Liver (tissue), 3 donors: ENCODE results near the gene PEX6.

Experiments
- CTCF ChIP-seq: fragments of 150-350 bp; IDR thresholded peaks from 2 replicates; pipeline ENCODE4 v1.5.1; 2017; ENCODE audit warnings: improper control_type of control experiment, low read depth, low read length; ENCODE audit not compliant: missing input control
- FOXA1 ChIP-seq: IDR thresholded peaks from 2 replicates; pipeline ENCODE4 v1.6.1; 2016; ENCODE audit warnings: antibody characterized with exemption
- FOXA2 ChIP-seq: IDR thresholded peaks from 2 replicates; pipeline ENCODE4 v1.6.1; 2016; ENCODE audit warnings: antibody characterized with exemption
- HNF4A ChIP-seq, 2 donors: conservative IDR thresholded peaks; 2 replicates each; pipeline ENCODE4 v1.6.1; 2016; ENCODE audit warnings: antibody characterized with exemption in 2 of 2, mild to moderate bottlenecking in 2 of 2
- JUND ChIP-seq, 2 donors: IDR thresholded peaks; 2 replicates each; pipeline ENCODE4 v1.6.1; 2016; ENCODE audit warnings: antibody characterized with exemption in 2 of 2
- RAD21 ChIP-seq, 2 donors: IDR thresholded peaks; 2 replicates each; pipeline ENCODE4 v1.6.1; 2016; ENCODE audit warnings: antibody characterized with exemption in 2 of 2, mild to moderate bottlenecking in 2 of 2
- RXRA ChIP-seq, 2 donors: IDR thresholded peaks; 2 replicates each; pipeline ENCODE4 v1.6.1; 2017 to 2018; ENCODE audit warnings: antibody characterized with exemption in 2 of 2, mild to moderate bottlenecking in 1 of 2
- SP1 ChIP-seq: IDR thresholded peaks from 2 replicates; pipeline ENCODE4 v1.6.1; 2018; ENCODE audit warnings: antibody characterized with exemption, mild to moderate bottlenecking
- TAF1 ChIP-seq: conservative IDR thresholded peaks from 2 replicates; pipeline ENCODE4 v1.6.1; 2016; ENCODE audit warnings: antibody characterized with exemption, mild to moderate bottlenecking
- YY1 ChIP-seq: IDR thresholded peaks from 2 replicates; pipeline ENCODE4 v1.6.1; 2016; ENCODE audit warnings: antibody characterized with exemption, mild to moderate bottlenecking
- TF ChIP-seq, protein P1 (sequence below): IDR thresholded peaks from 2 replicates; pipeline ENCODE4 v1.6.1; 2016; ENCODE audit warnings: antibody characterized with exemption
- TF ChIP-seq, protein P2 (sequence below): IDR thresholded peaks from 2 replicates; pipeline ENCODE4 v1.6.1; 2016; ENCODE audit warnings: antibody characterized with exemption, mild to moderate bottlenecking
- donor health status: healthy.
- donor health status: healthy.

GRCh38 chr6:43016176-43016942 lies 37.4 kb upstream of the PEX6 start:
- no peak for TF ChIP-seq RXRA (IDR thresholded peaks at IDR 0.05)
- TF ChIP-seq, protein P1, sequence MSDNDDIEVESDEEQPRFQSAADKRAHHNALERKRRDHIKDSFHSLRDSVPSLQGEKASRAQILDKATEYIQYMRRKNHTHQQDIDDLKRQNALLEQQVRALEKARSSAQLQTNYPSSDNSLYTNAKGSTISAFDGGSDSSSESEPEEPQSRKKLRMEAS: no peak
- TF ChIP-seq CTCF: no peak
- TF ChIP-seq FOXA1: no peak
- TF ChIP-seq, protein P2, sequence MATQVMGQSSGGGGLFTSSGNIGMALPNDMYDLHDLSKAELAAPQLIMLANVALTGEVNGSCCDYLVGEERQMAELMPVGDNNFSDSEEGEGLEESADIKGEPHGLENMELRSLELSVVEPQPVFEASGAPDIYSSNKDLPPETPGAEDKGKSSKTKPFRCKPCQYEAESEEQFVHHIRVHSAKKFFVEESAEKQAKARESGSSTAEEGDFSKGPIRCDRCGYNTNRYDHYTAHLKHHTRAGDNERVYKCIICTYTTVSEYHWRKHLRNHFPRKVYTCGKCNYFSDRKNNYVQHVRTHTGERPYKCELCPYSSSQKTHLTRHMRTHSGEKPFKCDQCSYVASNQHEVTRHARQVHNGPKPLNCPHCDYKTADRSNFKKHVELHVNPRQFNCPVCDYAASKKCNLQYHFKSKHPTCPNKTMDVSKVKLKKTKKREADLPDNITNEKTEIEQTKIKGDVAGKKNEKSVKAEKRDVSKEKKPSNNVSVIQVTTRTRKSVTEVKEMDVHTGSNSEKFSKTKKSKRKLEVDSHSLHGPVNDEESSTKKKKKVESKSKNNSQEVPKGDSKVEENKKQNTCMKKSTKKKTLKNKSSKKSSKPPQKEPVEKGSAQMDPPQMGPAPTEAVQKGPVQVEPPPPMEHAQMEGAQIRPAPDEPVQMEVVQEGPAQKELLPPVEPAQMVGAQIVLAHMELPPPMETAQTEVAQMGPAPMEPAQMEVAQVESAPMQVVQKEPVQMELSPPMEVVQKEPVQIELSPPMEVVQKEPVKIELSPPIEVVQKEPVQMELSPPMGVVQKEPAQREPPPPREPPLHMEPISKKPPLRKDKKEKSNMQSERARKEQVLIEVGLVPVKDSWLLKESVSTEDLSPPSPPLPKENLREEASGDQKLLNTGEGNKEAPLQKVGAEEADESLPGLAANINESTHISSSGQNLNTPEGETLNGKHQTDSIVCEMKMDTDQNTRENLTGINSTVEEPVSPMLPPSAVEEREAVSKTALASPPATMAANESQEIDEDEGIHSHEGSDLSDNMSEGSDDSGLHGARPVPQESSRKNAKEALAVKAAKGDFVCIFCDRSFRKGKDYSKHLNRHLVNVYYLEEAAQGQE: no peak
- no peak for TF ChIP-seq RAD21 (IDR thresholded peaks at IDR 0.05)
- no peak for TF ChIP-seq JUND (IDR thresholded peaks at IDR 0.05)
- TF ChIP-seq SP1: no peak
- no peak for TF ChIP-seq TAF1
- no peak for TF ChIP-seq HNF4A (conservative IDR thresholded peaks at IDR 0.05)
- no peak for TF ChIP-seq FOXA2
- no peak for TF ChIP-seq YY1
